Tibial artery (tissue), 4 donors: Measurements from ENCODE around the gene C20orf141.

Source experiments
- DNase-seq, 2 donors: peaks; one replicate each; pipeline ENCODE4 v3.0.0-alpha.2; 2019
- H3K27ac ChIP-seq, 2 donors: fragments of 200-600 bp; sonication (generic) in 1 of 2; 1 replicate in 1 of 2; 2 replicates in 1 of 2; pipeline ENCODE4 v1.5.1; 2018 to 2019; ENCODE audit warnings: mild to moderate bottlenecking in 1 of 2
- H3K27me3 ChIP-seq, 2 donors: fragments of 200-600 bp; sonication (generic) in 1 of 2; one replicate each; pipeline versions ENCODE4 v1.5.1 to v1.6.0; 2016 to 2019
- H3K36me3 ChIP-seq, 3 donors: fragments of 200-600 bp; sonication (generic) in 2 of 3; one replicate each; pipeline ENCODE4 v1.5.1; 2016 to 2019; ENCODE audit warnings: mild to moderate bottlenecking in 2 of 3
- H3K4me1 ChIP-seq, 4 donors: fragments of 200-600 bp; sonication (generic) in 2 of 4; 1 replicate in 3 of 4; 2 replicates in 1 of 4; pipeline ENCODE4 v1.5.1; 2016 to 2019
- H3K4me3 ChIP-seq, 2 donors: fragments of 200-600 bp; sonication (generic) in 1 of 2; 1 replicate in 1 of 2; 2 replicates in 1 of 2; pipeline ENCODE4 v1.5.1; 2018 to 2019; ENCODE audit warnings: mild to moderate bottlenecking in 2 of 2
- H3K9me3 ChIP-seq, 3 donors: fragments of 200-600 bp; sonication (generic) in 1 of 3; one replicate each; pipeline ENCODE4 v1.5.1; 2016 to 2019
- CTCF ChIP-seq, 2 experiments: fragments of 200-600 bp in 1 of 2; fragments of 450-650 bp in 1 of 2; IDR thresholded peaks; one replicate each; pipeline ENCODE4 v1.5.1; 2017 to 2019; ENCODE audit warnings: antibody characterized with exemption in 2 of 2, mild to moderate bottlenecking in 1 of 2, moderate library complexity in 1 of 2
- intact Hi-C: fragments of 100-400 bp; cut with DNase I; formaldehyde crosslinking; loops from one replicate; pipeline ENCODE4 v1.15.0; 2023; ENCODE audit warnings: low total_unique reads

C20orf141 gene

GRCh38 chr20:2833761-2834160 lies 19.0 kb downstream of the C20orf141 start:
- Histone ChIP-seq H3K4me1 (peaks cover 0 to 7% (median under 1%) of the 10 kb centered on the region in 4 donors), H3K9me3 (no peaks in the 10 kb centered on the region), H3K4me3 (no peak overlapping the region), H3K27me3 (peaks cover 0 to 13% of the 10 kb centered on the region in 2 donors), H3K36me3 (peaks cover 0 to 36% (median 8%) of the 10 kb centered on the region in 3 donors), H3K27ac (no peak overlapping the region)
- no peak for TF ChIP-seq CTCF (IDR thresholded peaks at IDR 0.05)
- no peak for DNase-seq
- intact Hi-C loops: loop anchor here (10.0 kb wide), 1 partner anchor 139 kb away; the partner anchor contains the start of gene EBF4

DNA sequence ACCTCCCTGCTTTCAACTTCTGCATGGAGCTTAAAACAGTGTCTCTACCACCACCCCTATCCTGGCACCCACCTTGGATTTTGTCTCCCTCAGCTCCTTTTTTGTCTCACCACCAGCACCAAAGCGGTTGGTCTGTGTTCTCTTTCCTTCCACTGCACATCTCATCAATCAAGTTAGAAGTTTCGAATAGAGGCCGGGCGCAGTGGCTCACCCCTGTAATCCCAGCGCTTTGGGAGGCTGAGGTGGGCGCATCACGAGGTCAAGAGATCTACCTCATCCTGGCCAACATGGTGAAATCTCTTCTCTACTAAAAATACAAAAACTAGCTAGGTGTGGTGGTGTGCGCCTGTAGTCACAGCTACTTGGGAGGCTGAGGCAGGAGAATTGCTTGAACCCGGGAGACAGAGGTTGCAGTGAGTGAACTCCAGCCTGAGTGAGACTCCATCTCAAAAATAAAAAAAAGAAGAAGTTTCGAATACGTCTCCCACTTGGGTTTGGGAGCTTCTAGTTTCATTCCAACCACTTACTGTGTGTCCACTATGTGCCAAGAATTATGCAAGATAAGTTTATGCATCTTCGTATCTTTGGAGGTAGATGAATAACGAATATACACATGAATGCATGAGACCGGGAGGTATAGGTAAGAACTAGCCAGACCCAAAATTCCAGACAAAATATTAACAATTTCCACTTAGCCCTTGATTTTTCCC lies 19.8 kb downstream of the C20orf141 start:
- TF ChIP-seq CTCF (IDR thresholded peaks at IDR 0.05): no peak
- H3K4me1 ChIP-seq: peaks cover 0 to 12% (median 5%) of the 10 kb centered on the region in 4 donors
- no peak overlapping the region for H3K27ac ChIP-seq
- DNase-seq: no peak
- H3K9me3 ChIP-seq: no peaks in the 10 kb centered on the region
- H3K36me3 ChIP-seq: peaks cover 0 to 37% (median 8%) of the 10 kb centered on the region in 3 donors
- H3K4me3 ChIP-seq: no peak overlapping the region
- intact Hi-C loops: loop anchor here (10.0 kb wide), 1 partner anchor 140 kb away; the partner anchor contains the start of gene EBF4
- H3K27me3 ChIP-seq: peaks cover 0 to 9% of the 10 kb centered on the region in 2 donors

- no peak overlapping the region for H3K27ac ChIP-seq
- intact Hi-C loops: loop anchor here (10.0 kb wide), 1 partner anchor 141 kb away; the partner anchor contains the start of gene EBF4
- TF ChIP-seq CTCF (IDR thresholded peaks at IDR 0.05): no peak
- DNase-seq: no peak
- peaks cover 0 to 37% (median 8%) of the 10 kb centered on the region in 3 donors for H3K36me3 ChIP-seq
- H3K27me3 ChIP-seq: peaks cover 0 to 1% of the 10 kb centered on the region in 2 donors
- H3K9me3 ChIP-seq: no peaks in the 10 kb centered on the region
- no peak overlapping the region for H3K4me3 ChIP-seq
- peaks cover 0 to 17% (median 11%) of the 10 kb centered on the region in 4 donors for H3K4me1 ChIP-seq
Observed at GRCh38 chr20:2835331-2835796, 20.6 kb downstream of the C20orf141 start.

DNA sequence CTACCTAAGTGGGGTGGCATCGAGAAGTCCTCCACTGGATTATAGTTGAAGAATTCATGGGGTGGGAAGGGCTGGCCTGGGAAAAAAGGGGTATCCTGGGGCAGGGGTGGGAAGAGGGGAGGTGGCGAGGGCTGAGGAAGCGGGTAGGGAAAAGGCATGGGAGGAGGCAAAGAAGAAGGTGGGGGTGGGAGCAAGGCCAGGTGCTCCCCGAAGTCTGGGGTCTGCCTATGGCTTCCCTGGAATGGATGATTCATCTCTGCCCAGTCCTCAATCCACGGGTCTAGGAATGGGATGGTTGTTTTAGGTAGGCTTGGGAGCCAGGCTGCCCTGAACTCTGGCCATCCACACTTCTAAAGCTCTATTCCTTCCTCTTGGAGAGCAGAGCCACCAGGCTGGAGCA lies 21.2 kb downstream of the C20orf141 start:
- no peak overlapping the region for H3K27ac ChIP-seq
- H3K27me3 ChIP-seq: no peaks in the 10 kb centered on the region
- intact Hi-C loops: loop anchor here (10.0 kb wide), 1 partner anchor 141 kb away; the partner anchor contains the start of gene EBF4
- peaks cover 0 to 37% (median 8%) of the 10 kb centered on the region in 3 donors for H3K36me3 ChIP-seq
- no peak overlapping the region for H3K4me3 ChIP-seq
- DNase-seq: no peak
- peaks cover 0 to 17% (median 11%) of the 10 kb centered on the region in 4 donors for H3K4me1 ChIP-seq
- no peak for TF ChIP-seq CTCF (IDR thresholded peaks at IDR 0.05)
- H3K9me3 ChIP-seq: no peaks in the 10 kb centered on the region

DNA sequence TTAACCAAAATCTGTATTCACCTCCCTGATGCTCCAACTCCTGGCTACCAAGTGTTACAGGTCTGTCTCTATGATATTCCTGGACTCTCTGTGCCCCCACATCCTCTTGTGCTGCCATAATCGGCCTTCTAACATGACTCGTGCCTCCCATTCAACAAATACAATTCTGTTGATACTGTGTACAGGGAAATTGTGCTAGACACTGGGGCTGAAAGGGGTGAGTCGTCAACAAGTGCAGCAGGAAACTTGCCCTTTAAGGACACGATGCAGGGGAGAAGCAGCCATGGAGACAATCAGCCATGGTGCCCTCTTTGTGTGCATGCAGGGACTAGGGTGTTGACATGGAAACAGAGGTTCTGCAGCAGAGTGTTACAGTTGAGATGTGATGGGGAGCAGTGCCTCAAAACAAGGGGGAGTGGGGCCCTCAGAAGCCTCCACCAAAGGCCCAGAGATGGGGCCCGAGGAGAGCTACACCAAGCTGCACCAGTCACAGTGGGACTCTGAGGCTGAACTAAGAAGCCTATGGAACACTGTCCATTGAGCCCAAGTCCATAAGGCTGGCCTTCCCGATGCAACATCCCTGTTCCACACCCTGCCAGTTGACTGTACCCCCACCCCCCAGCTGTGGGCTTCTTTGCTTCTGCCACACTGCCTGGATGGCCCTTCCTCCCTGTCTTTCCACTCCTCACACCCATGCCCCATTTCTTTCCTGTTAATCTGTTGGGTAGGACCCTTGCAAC lies 22.6 kb downstream of the C20orf141 start:
- no peak overlapping the region for H3K27ac ChIP-seq

More for the DNA sequence above, 22.6 kb downstream of the C20orf141 start:
- intact Hi-C loops: loop anchor here (10.0 kb wide), 1 partner anchor 143 kb away; the partner anchor contains the start of gene EBF4
- Histone ChIP-seq H3K4me1 (peaks cover 0 to 30% (median 17%) of the 10 kb centered on the region in 4 donors), H3K27me3 (no peaks in the 10 kb centered on the region), H3K36me3 (peaks cover 0 to 37% (median 8%) of the 10 kb centered on the region in 3 donors), H3K9me3 (no peaks in the 10 kb centered on the region), H3K4me3 (no peak overlapping the region)
- no peak for DNase-seq
- no peak for TF ChIP-seq CTCF (IDR thresholded peaks at IDR 0.05)
